Fibroblast of mammary gland (primary cell): ENCODE data around the gene ASTN2.
A peak's percentile ranks its signal among the peaks of the same experiment; 100 is the strongest.

Experiments used
- DNase-seq: peaks from one replicate; pipeline ENCODE4 v3.0.0-alpha.2; 2010; ENCODE audit warnings: low read depth
- H3K4me3 ChIP-seq: 2 replicates; pipeline ENCODE4 v1.5.1; 2011; ENCODE audit warnings: low read depth, mild to moderate bottlenecking, low read length, moderate library complexity; ENCODE audit not compliant: control insufficient read depth
- CTCF ChIP-seq: conservative IDR thresholded peaks from 2 replicates; pipeline ENCODE4 v1.5.1; 2011; ENCODE audit warnings: low read depth, low read length, inconsistent platforms; ENCODE audit not compliant: control insufficient read depth, insufficient read depth

ASTN2 gene

GRCh38 chr9:116737152-116737546, 677.7 kb downstream of the ASTN2 start:
- H3K4me3 ChIP-seq: no peak overlapping the region
- peak; percentile 68 for DNase-seq
- peak; percentile 93 for TF ChIP-seq CTCF

- H3K4me3 ChIP-seq: no peak overlapping the region
- no peak for TF ChIP-seq CTCF
- no peak for DNase-seq
These were observed 678.3 kb downstream of the ASTN2 start for GRCh38 chr9:116736399-116737151.

DNA sequence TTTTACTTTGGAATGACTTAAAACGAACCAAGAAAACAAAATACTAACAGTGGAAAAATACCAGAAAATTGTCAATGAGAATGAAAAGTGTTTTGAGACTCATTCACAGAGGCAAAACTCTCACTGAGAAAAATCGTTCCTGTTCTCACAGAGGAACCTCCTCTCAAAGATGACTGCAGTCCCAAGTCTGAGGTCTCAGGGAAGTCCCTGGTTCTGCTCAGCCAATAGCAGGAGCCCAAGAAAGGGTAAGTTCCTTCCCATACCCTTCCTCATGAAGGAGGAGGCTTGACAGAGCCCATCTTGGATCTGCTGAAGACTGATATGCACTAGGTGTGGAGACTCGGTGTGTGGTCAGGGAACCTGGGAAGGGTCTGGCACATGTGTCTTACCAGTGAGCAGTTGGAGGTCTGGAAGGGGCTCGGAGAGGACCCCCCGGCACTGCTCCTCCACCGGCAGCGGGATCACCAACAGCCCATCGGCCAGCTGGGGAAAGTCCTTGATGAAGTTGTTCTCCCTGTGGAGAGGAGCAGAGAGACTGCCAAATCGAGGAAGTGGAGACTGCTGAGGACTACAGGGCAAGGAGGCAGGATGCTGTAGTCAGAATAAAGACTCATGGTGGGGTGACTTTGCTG, 681.7 kb downstream of the ASTN2 start:
- no peak for DNase-seq
- TF ChIP-seq CTCF: no peak
- no peak overlapping the region for H3K4me3 ChIP-seq

- no peak for DNase-seq
- no peak overlapping the region for H3K4me3 ChIP-seq
- TF ChIP-seq CTCF: no peak
These were observed 688.3 kb downstream of the ASTN2 start for GRCh38 chr9:116726602-116727001.

DNA sequence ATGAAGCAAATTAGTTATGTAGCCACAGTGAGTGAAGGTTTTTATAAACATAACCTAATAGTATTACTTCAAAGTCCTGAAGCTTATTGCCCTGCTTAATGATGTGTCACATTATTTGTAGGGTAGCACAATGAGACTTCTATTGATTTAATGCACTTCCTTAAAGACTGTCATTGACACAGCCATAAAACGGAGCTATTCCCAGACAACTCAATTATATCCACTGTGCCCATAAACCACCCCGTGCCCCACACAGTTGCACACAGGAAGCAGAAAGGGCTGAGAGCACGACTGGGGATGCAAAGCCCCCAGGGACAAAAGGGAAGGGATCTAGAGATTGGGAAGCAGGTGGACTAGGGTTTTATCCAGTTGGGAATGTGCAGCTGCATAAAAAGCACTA, 690.7 kb downstream of the ASTN2 start:
- DNase-seq: no peak
- no peak for TF ChIP-seq CTCF
- H3K4me3 ChIP-seq: no peak overlapping the region

DNA sequence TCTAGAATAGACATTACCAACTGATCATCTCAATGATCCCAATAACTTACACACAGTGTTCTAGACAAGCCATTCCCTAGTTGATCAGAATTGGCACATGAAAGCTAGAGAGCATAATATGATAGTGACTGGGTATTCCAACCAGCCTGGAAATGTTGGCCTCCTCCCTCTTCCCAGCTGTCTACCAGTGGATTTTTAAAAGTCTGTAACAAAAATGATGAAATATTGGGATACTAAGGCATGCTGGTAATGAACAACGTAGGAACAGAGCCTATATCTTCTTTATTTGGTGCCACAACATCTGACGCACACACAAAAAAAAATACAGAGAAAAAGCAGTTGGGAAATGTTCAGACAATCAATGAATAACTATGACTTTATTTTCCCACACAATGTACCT, 692.9 kb downstream of the ASTN2 start:
- no peak for TF ChIP-seq CTCF
- DNase-seq: no peak
- no peak overlapping the region for H3K4me3 ChIP-seq
